Caco-2 (cell line): ENCODE measurements around the gene MYLK4. TPM values are rescaled to one million over a fixed set of nuclear protein-coding genes. Genes with fewer than 3 reads are reported as not detected.

ENCODE experiments used
- BruUV-seq: library from RNA; stranded (reverse); fragments of 400-500 nt; replicated peaks from 2 replicates; lab custom pipeline; 2021; lab: Mats Ljungman, UMichigan
- CTCF ChIA-PET: fragments of 300-600 bp; sonication (Branson Sonifier 250); formaldehyde crosslinking; loops from one replicate; lab custom pipeline; 2022; ENCODE audit warnings: antibody characterized with exemption; lab: Charles Lee
- POLR2A ChIA-PET: fragments of 300-600 bp; sonication (Branson Sonifier 250); formaldehyde crosslinking; loops from one replicate; lab custom pipeline; 2022; ENCODE audit warnings: antibody characterized with exemption; lab: Charles Lee
- DNase-seq, 2 experiments: peaks; one replicate each; pipeline versions ENCODE4 v3.0.0 to v3.0.0-alpha.2; 2020 to 2022
- H3K27me3 ChIP-seq: replicated peaks from 2 replicates; pipeline ENCODE4 v1.6.0; 2011; ENCODE audit warnings: low read length; ENCODE audit not compliant: control insufficient read depth, insufficient read depth
- H3K36me3 ChIP-seq: 2 replicates; pipeline ENCODE4 v1.5.1; 2011; ENCODE audit warnings: low read length; ENCODE audit not compliant: control insufficient read depth, insufficient read depth
- H3K4me1 ChIP-seq: fragments of 250-450 bp; sonication (Bioruptor Pico); 2 replicates; pipeline ENCODE4 v1.5.1; 2020; ENCODE audit warnings: mild to moderate bottlenecking
- H3K4me3 ChIP-seq: 2 replicates; pipeline ENCODE4 v1.5.1; 2011; ENCODE audit warnings: low read depth, mild to moderate bottlenecking, control low read depth, low read length
- H3K9me3 ChIP-seq: fragments of 250-450 bp; sonication (Bioruptor Pico); 2 replicates; pipeline ENCODE4 v1.5.1; 2020; ENCODE audit warnings: mild to moderate bottlenecking, moderate library complexity
- H3K27ac Mint-ChIP-seq: one replicate; pipeline ENCODE4 v1.8.0; 2022; ENCODE audit warnings: mixed read lengths; ENCODE audit not compliant: unreplicated experiment
- H3K27me3 Mint-ChIP-seq: one replicate; pipeline ENCODE4 v1.8.0; 2022; ENCODE audit warnings: mixed read lengths; ENCODE audit not compliant: insufficient read depth, unreplicated experiment
- H3K36me3 Mint-ChIP-seq: one replicate; pipeline ENCODE4 v1.8.0; 2022; ENCODE audit warnings: mild to moderate bottlenecking, mixed read lengths; ENCODE audit not compliant: insufficient read depth, unreplicated experiment
- H3K4me1 Mint-ChIP-seq: one replicate; pipeline ENCODE4 v1.8.0; 2022; ENCODE audit warnings: low read depth, mixed read lengths; ENCODE audit not compliant: unreplicated experiment
- H3K4me3 Mint-ChIP-seq: one replicate; pipeline ENCODE4 v1.8.0; 2022; ENCODE audit warnings: mild to moderate bottlenecking, moderate library complexity, mixed read lengths; ENCODE audit not compliant: unreplicated experiment
- H3K9me3 Mint-ChIP-seq: one replicate; pipeline ENCODE4 v1.8.0; 2022; ENCODE audit warnings: mixed read lengths; ENCODE audit not compliant: unreplicated experiment
- CTCF ChIP-seq, 2 experiments: fragments of 200-600 bp in 1 of 2; IDR thresholded peaks; 1 replicate in 1 of 2; 2 replicates in 1 of 2; pipeline versions ENCODE4 v1.5.1 to v1.8.0; 2011 to 2022; ENCODE audit warnings: antibody characterized with exemption in 1 of 2, control low read depth in 1 of 2, inconsistent platforms in 1 of 2, low read depth in 1 of 2, low read length in 1 of 2, mild to moderate bottlenecking in 1 of 2, moderate library complexity in 1 of 2; ENCODE audit not compliant: insufficient read depth in 1 of 2, severe bottlenecking in 1 of 2, unreplicated experiment in 1 of 2
- intact Hi-C: fragments of 100-400 bp; cut with micrococcal nuclease; formaldehyde crosslinking; loops from one replicate; pipeline ENCODE4 v1.10.0; 2022; ENCODE audit not compliant: unreplicated experiment
- total RNA-seq: library from RNA; stranded (reverse); gene quantifications from 2 replicates; pipeline ENCODE4 v1.2.3, GENCODE V29; 2022

Gene MYLK4
- total RNA-seq, 1 experiment from 2014 or later: 0.75 TPM

GRCh38 chr6:2659882-2660281 lies 90.8 kb downstream of the MYLK4 start:
- no peak overlapping the region for H3K4me3 Mint-ChIP-seq
- H3K9me3 ChIP-seq: no peaks in the 10 kb centered on the region; the same call in 1 of the 2 replicates
- no peaks in the 10 kb centered on the region for H3K27me3 Mint-ChIP-seq
- H3K4me1 ChIP-seq: no peaks in the 10 kb centered on the region
- no peak for TF ChIP-seq CTCF (IDR thresholded peaks at IDR 0.05; ENCODE audit: insufficient read depth in 1 of 2, low read depth in 1 of 2, low read length in 1 of 2, severe bottlenecking in 1 of 2, unreplicated experiment in 1 of 2)
- peaks cover 7% of the 10 kb centered on the region for H3K4me1 Mint-ChIP-seq
- CTCF ChIA-PET: no interaction called here
- H3K36me3 Mint-ChIP-seq: no peaks in the 10 kb centered on the region
- no peak overlapping the region for H3K27ac Mint-ChIP-seq
- H3K36me3 ChIP-seq: no peaks in the 10 kb centered on the region
- no peaks in the 10 kb centered on the region for H3K9me3 Mint-ChIP-seq
- no TSS peak for BruUV-seq
- POLR2A ChIA-PET: no interaction called here
- H3K27me3 ChIP-seq: no peaks in the 10 kb centered on the region
- no peak overlapping the region for H3K4me3 ChIP-seq
- no peak for DNase-seq
- intact Hi-C loops: no loop called here

- intact Hi-C loops: no loop called here
- H3K27ac Mint-ChIP-seq: no peak overlapping the region
- CTCF ChIA-PET: no interaction called here
- peaks cover 7% of the 10 kb centered on the region for H3K4me1 Mint-ChIP-seq
- no peaks in the 10 kb centered on the region; the same call in 1 of the 2 replicates for H3K9me3 ChIP-seq
- no peak for TF ChIP-seq CTCF (IDR thresholded peaks at IDR 0.05; ENCODE audit: insufficient read depth in 1 of 2, low read depth in 1 of 2, low read length in 1 of 2, severe bottlenecking in 1 of 2, unreplicated experiment in 1 of 2)
- no peaks in the 10 kb centered on the region for H3K36me3 ChIP-seq
- no peak for DNase-seq
- H3K4me3 ChIP-seq: no peak overlapping the region
- H3K27me3 Mint-ChIP-seq: no peaks in the 10 kb centered on the region
- H3K4me3 Mint-ChIP-seq: no peak overlapping the region
- no TSS peak for BruUV-seq
- POLR2A ChIA-PET: no interaction called here
- H3K9me3 Mint-ChIP-seq: no peaks in the 10 kb centered on the region
- no peaks in the 10 kb centered on the region for H3K27me3 ChIP-seq
- no peaks in the 10 kb centered on the region for H3K4me1 ChIP-seq
- no peaks in the 10 kb centered on the region for H3K36me3 Mint-ChIP-seq
Observed at GRCh38 chr6:2659381-2659780, 91.3 kb downstream of the MYLK4 start.

- Mint-ChIP-seq H3K4me3 (no peak overlapping the region), H3K27ac (no peak overlapping the region), H3K4me1 (peaks cover 7% of the 10 kb centered on the region), H3K9me3 (no peaks in the 10 kb centered on the region), H3K27me3 (no peaks in the 10 kb centered on the region), H3K36me3 (no peaks in the 10 kb centered on the region)
- Histone ChIP-seq H3K4me1 (no peaks in the 10 kb centered on the region), H3K9me3 (no peaks in the 10 kb centered on the region; the same call in 1 of the 2 replicates), H3K36me3 (no peaks in the 10 kb centered on the region), H3K27me3 (no peaks in the 10 kb centered on the region), H3K4me3 (no peak overlapping the region)
- DNase-seq: no peak
- BruUV-seq: no TSS peak
- TF ChIP-seq CTCF (IDR thresholded peaks at IDR 0.05; ENCODE audit: insufficient read depth in 1 of 2, low read depth in 1 of 2, low read length in 1 of 2, severe bottlenecking in 1 of 2, unreplicated experiment in 1 of 2): no peak
- ChIA-PET CTCF (no interaction called here), POLR2A (interaction anchor here (0.6 kb wide), 1 partner anchor 1171 kb away, joined by 3 read pairs; no protein-coding TSS in a partner anchor)
- intact Hi-C loops: no loop called here
Observed at GRCh38 chr6:2658788-2659187, 91.9 kb downstream of the MYLK4 start.
